CD4-positive, alpha-beta T cell treated with Interleukin-17A for 4 hours (primary cell): ENCODE measurements around the gene CTBP2.
"Not testable (repeated sequence)": the region's sequence is repeated elsewhere in the genome, so short reads cannot be mapped to it uniquely, and the experiment has no call there.

ENCODE experiments used
- DNase-seq: peaks from one replicate; pipeline ENCODE4 v3.0.0-alpha.2; 2020; ENCODE audit warnings: mixed read lengths

Gene CTBP2

GRCh38 chr10:125156739-125157480, 3.5 kb downstream of the CTBP2 start:
- no peak for DNase-seq

GRCh38 chr10:125156196-125156595, 4.2 kb downstream of the CTBP2 start:
- no peak for DNase-seq

- DNase-seq: no peak
Observed at GRCh38 chr10:125155101-125155500, 5.3 kb downstream of the CTBP2 start.

- no peak for DNase-seq
Observed at GRCh38 chr10:125154529-125154928, 5.8 kb downstream of the CTBP2 start.

- DNase-seq: no peak
Observed at GRCh38 chr10:125153703-125154490, 6.5 kb downstream of the CTBP2 start.

GRCh38 chr10:125152450-125153368, 7.7 kb downstream of the CTBP2 start:
- DNase-seq: no peak

- no peak for DNase-seq
Observed at GRCh38 chr10:125151553-125152449, 8.6 kb downstream of the CTBP2 start.

GRCh38 chr10:125151170-125151552, 9.2 kb downstream of the CTBP2 start:
- no peak for DNase-seq

- DNase-seq: not testable (repeated sequence)
Observed at GRCh38 chr10:125150376-125151083, 9.8 kb downstream of the CTBP2 start.

- no peak for DNase-seq
Observed at GRCh38 chr10:125149680-125150047, 10.7 kb downstream of the CTBP2 start.

GRCh38 chr10:125149036-125149679, 11.2 kb downstream of the CTBP2 start:
- no peak for DNase-seq

GRCh38 chr10:125148528-125148927, 11.8 kb downstream of the CTBP2 start:
- DNase-seq: no peak

- DNase-seq: no peak
Observed at GRCh38 chr10:125147971-125148439, 12.4 kb downstream of the CTBP2 start.

GRCh38 chr10:125146791-125147579, 13.4 kb downstream of the CTBP2 start:
- DNase-seq: no peak

- no peak for DNase-seq
Observed at GRCh38 chr10:125145636-125146035, 14.7 kb downstream of the CTBP2 start.

- DNase-seq: no peak
Observed at GRCh38 chr10:125144693-125145623, 15.4 kb downstream of the CTBP2 start.

GRCh38 chr10:125144206-125144605, 16.2 kb downstream of the CTBP2 start:
- DNase-seq: no peak

- no peak for DNase-seq
Observed at GRCh38 chr10:125142946-125143345, 17.4 kb downstream of the CTBP2 start.
